Calu3 (cell line): ENCODE data around the gene GLI3. TPM values are rescaled to one million over a fixed set of nuclear protein-coding genes. Genes with fewer than 3 reads are reported as not detected.

ENCODE experiments used
- BruUV-seq: library from RNA; stranded (reverse); fragments of 400-500 nt; replicated peaks from 2 replicates; lab custom pipeline; 2021; lab: Mats Ljungman, UMichigan
- CTCF ChIA-PET: fragments of 300-600 bp; sonication (Branson Sonifier 250); formaldehyde crosslinking; loops from one replicate; lab custom pipeline; 2022; ENCODE audit warnings: antibody characterized with exemption; lab: Charles Lee
- DNase-seq: peaks from one replicate; pipeline ENCODE4 v3.0.0; 2022
- H3K27ac Mint-ChIP-seq: one replicate; pipeline ENCODE4 v1.8.0; 2022; ENCODE audit warnings: mixed read lengths; ENCODE audit not compliant: unreplicated experiment
- H3K27me3 Mint-ChIP-seq: one replicate; pipeline ENCODE4 v1.8.0; 2022; ENCODE audit warnings: mixed read lengths; ENCODE audit not compliant: unreplicated experiment
- H3K36me3 Mint-ChIP-seq: one replicate; pipeline ENCODE4 v1.8.0; 2022; ENCODE audit warnings: mild to moderate bottlenecking, moderate library complexity, mixed read lengths; ENCODE audit not compliant: insufficient read depth, unreplicated experiment
- H3K4me1 Mint-ChIP-seq: one replicate; pipeline ENCODE4 v1.8.0; 2022; ENCODE audit warnings: mild to moderate bottlenecking, low read depth, mixed read lengths; ENCODE audit not compliant: unreplicated experiment
- H3K4me3 Mint-ChIP-seq: one replicate; pipeline ENCODE4 v1.8.0; 2022; ENCODE audit warnings: mild to moderate bottlenecking, low read depth, moderate library complexity, mixed read lengths; ENCODE audit not compliant: unreplicated experiment
- H3K9me3 Mint-ChIP-seq: one replicate; pipeline ENCODE4 v1.8.0; 2022; ENCODE audit warnings: low read depth, mixed read lengths; ENCODE audit not compliant: unreplicated experiment
- CTCF ChIP-seq: fragments of 200-600 bp; IDR thresholded peaks from one replicate; pipeline ENCODE4 v1.8.0; 2022; ENCODE audit warnings: antibody characterized with exemption; ENCODE audit not compliant: unreplicated experiment
- intact Hi-C: fragments of 100-400 bp; cut with micrococcal nuclease; formaldehyde crosslinking; loops from one replicate; pipeline ENCODE4 v1.10.0; 2022; ENCODE audit not compliant: unreplicated experiment
- total RNA-seq: library from RNA; stranded (reverse); gene quantifications from 2 replicates; pipeline ENCODE4 v1.2.3, GENCODE V29; 2022

GLI3 gene
- total RNA-seq, 1 experiment from 2014 or later = not detected

GRCh38 chr7:42156291-42156865 lies 80.6 kb downstream of the GLI3 start:
- Mint-ChIP-seq H3K27me3 (peaks cover 15% of the 10 kb centered on the region), H3K4me1 (no peaks in the 10 kb centered on the region), H3K4me3 (no peak overlapping the region), H3K36me3 (no peaks in the 10 kb centered on the region), H3K27ac (no peak overlapping the region), H3K9me3 (no peaks in the 10 kb centered on the region)
- BruUV-seq = no TSS peak
- CTCF ChIA-PET = no interaction called here
- DNase-seq = no peak
- intact Hi-C loops = no loop called here
- no peak for TF ChIP-seq CTCF

GRCh38 chr7:42155584-42156290 lies 81.3 kb downstream of the GLI3 start:
- CTCF ChIA-PET = no interaction called here
- H3K36me3 Mint-ChIP-seq = no peaks in the 10 kb centered on the region
- BruUV-seq = no TSS peak
- no peak for DNase-seq
- no peaks in the 10 kb centered on the region for H3K4me1 Mint-ChIP-seq
- intact Hi-C loops = no loop called here
- no peak for TF ChIP-seq CTCF
- H3K27ac Mint-ChIP-seq = no peak overlapping the region
- no peaks in the 10 kb centered on the region for H3K9me3 Mint-ChIP-seq
- H3K4me3 Mint-ChIP-seq = no peak overlapping the region
- peaks cover 15% of the 10 kb centered on the region for H3K27me3 Mint-ChIP-seq

- DNase-seq = no peak
- Mint-ChIP-seq H3K36me3 (no peaks in the 10 kb centered on the region), H3K4me1 (no peaks in the 10 kb centered on the region), H3K27ac (no peak overlapping the region), H3K9me3 (no peaks in the 10 kb centered on the region), H3K27me3 (peaks cover 15% of the 10 kb centered on the region), H3K4me3 (no peak overlapping the region)
- CTCF ChIA-PET = interaction anchor here (0.6 kb wide), 1 partner anchor 1671 kb away, joined by 3 read pairs; no protein-coding TSS in a partner anchor
- intact Hi-C loops = no loop called here
- no TSS peak for BruUV-seq
- TF ChIP-seq CTCF = no peak
These were observed 82.8 kb downstream of the GLI3 start for GRCh38 chr7:42154173-42154572.

- intact Hi-C loops = no loop called here
- Mint-ChIP-seq H3K9me3 (no peaks in the 10 kb centered on the region), H3K4me3 (no peak overlapping the region), H3K36me3 (no peaks in the 10 kb centered on the region), H3K27me3 (peaks cover 29% of the 10 kb centered on the region), H3K27ac (no peak overlapping the region), H3K4me1 (no peaks in the 10 kb centered on the region)
- no peak for TF ChIP-seq CTCF
- CTCF ChIA-PET = interaction anchor here (1.0 kb wide), 1 partner anchor 100 kb away, joined by 3 read pairs; no protein-coding TSS in a partner anchor
- no TSS peak for BruUV-seq
- no peak for DNase-seq
These were observed 84.4 kb downstream of the GLI3 start for GRCh38 chr7:42152329-42153205.
